ENCODE data around the gene MYL4.
"Not testable (repeated sequence)": the region's sequence is repeated elsewhere in the genome, so short reads cannot be mapped to it uniquely, and the experiment has no call there.

The MYL4 gene

DNA sequence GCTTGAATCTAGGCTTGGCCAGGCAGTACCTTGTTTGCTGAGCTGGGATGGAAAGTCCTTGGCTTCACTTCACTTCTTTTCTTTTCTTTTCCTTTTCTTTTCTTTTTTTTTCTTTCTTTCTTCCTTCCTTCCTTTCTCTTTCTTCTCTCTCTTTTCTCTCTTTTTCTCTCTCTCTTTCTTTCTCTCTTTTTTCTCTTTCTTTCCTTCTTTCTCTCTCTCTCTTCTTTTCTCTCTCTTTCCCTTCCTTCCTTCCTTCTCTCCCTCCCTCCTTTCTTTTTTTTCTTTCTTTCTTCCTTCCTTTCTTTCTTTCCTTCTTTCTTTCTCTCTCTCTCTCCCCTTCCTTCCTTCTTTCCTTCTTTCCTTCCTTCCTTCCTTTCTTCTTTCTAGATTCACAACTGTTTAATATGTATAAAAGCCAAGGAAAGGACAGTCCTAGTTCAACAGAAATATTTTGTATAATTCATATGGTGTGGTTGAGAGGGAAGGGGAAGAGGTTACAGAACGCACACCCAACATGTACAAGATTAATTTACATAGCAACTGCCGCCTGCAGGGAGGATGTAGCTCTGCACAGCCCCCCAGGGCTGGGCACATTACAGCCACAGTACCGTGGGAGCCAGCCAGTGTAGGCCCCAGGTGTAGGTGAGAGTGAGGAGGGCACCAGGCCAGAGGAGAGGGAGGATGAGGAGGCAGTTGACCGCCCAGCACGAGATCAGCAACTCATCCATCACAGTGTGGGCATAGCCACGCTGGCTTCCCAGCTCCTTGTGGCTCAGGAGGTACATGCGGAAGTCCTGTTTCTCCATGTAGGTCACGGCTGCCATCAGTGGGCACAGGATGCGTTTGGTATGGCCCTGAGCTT, 34.8 kb downstream of the MYL4 start:
- DNase-seq (ENCODE audit: low spot score) = no peak

DNA sequence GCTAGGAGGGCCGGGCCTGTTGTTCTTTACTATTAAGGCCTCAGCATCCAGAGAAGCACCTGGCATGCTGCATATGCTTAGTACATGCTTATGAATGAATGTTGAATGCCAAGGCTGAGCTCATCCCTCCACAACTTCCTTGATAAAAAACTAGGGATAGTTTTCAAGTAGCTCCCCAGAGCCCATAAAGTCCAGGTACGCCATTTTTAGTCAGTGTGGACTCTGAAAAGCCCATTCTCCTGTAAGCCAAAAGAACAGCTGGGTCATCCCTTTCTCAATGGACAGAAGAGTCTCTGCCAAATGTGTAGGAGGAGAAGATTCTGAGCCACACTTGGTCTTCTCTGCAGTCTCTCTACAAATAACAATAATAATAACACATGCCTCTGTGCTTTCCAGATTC, 35.5 kb downstream of the MYL4 start:
- DNase-seq (ENCODE audit: low spot score) = no peak

DNA sequence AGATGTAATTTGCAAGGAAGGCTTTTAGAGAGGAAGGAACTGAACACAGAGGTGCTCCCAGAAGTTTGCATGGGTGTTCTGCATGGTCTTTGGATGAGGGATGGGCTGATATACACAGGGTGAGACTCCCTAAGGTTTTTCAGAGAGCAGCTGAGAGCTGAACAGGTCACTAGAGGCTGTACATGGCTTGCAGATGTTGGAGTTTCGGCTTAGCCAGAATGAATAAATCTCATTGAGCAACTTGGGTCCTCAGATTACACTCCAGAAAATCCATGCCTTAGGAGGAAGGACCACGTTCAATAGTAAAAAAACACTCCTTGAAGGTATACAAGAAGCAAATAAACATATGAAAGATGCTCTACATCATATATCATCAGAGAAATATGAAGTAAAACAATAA, 37.0 kb downstream of the MYL4 start:
- no peak for DNase-seq (ENCODE audit: low spot score)

DNA sequence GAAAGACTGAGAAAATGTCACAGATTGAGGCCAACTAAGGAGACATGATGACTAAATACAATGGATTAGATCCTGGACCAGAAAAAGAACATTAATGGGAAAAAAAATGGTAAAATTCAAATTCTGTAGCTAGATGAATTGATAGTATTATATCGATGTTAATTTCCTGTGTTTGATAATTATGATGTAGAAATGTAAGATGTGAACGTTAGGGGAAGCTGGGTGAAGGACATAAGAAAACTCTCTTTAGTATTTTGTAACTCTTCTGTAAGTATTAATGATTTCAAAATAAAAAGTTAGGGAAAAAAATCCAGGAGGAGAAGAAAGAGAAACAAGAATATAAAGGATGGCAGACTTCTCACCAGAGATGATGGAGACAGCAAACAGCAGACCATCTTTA, 41.7 kb downstream of the MYL4 start:
- no peak for DNase-seq (ENCODE audit: low spot score)

DNA sequence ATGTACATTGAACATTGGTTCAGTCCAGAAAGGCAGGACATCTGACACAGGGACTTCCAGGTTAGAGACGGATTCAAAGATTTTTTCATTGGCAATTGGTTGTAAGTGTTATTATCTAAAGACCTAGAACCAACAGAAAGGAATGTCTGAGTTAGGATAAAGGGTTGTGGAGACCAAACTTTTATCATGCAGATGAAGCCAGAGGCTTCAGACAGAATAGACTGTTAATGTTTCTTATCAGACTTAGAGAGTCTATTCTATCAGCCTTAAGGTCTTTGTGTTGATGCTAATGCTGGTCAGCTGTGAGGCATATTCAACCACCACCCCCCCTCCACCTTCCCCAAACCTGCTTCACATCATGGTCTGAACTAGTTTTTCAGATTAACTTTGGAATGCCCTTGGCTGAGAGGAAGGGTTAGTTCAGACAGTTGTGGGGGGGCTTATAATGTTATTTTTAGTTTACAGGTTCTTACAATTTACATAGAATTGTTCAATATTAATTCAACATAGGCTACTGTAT, 42.3 kb downstream of the MYL4 start:
- DNase-seq (ENCODE audit: low spot score) = no peak

DNA sequence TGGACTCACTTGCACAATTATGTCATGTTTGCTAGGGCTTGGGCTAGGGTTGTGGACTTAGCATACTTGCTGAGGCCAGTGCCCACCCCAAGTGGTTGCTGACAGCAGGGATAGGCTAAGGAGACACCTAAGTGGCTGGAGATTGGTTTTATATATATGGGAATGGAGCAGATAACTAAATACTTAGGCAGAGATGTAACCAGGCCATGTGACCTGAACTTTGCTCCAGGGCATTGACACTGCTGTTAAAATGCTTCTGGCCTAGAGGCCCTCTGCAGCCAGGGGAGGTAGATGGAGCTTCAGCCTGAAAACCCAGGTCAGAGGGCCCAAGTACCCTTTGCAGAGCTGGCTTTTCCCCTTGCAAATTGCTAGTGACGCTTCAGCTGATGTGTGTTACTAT, 43.1 kb downstream of the MYL4 start:
- no peak for DNase-seq (ENCODE audit: low spot score)

- DNase-seq (ENCODE audit: low spot score) = no peak
Measured at GRCh38 chr17:47252766-47253512, 43.8 kb downstream of the MYL4 start.

DNA sequence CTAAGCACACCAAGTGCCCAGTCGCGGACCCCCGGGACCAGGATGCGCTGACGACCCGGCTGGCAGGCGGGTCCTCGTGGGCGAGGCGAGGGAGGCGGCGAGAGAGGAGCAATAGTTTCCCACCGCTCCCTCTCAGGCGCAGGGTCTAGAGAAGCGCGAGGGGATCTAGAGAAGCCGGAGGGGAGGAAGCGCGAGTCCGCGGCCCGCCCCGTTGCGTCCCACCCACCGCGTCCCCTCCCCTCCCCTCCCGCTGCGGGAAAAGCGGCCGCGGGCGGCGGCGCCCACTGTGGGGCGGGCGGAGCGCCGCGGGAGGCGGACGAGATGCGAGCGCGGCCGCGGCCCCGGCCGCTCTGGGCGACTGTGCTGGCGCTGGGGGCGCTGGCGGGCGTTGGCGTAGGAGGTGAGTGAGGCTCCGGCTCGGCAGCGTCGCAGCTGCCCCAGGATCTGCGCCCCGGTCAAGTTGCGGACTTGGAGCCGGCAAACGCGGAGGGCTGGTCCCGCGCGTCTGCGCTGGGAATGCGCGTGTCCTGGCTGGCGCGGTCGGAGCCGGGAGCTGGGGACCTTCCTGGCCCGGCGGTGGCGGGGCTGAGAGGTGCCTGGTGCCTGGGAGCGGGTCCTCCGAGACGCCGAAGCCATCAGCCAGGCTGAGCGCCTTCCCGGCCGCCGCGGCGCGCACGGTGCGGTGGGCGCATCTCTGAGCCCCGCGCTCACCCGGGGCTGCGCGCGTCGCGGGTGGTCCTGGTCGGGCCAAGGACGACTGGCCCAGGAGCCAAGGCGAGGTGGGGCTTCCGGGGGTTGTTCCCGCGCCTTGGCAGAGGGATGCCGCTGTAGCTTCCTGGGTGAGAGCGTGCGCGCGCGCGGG, 44.6 kb downstream of the MYL4 start, which contains the start of gene ITGB3:
ITGB3 (plus strand) TSS at position 287 of the 862 bp plus-strand sequence; CDS start at position 322, 35 bp downstream.
- peak; percentile 82 for DNase-seq (ENCODE audit: low spot score)

- DNase-seq (ENCODE audit: low spot score) = no peak
Measured at GRCh38 chr17:47254403-47254943, 45.3 kb downstream of the MYL4 start.

- DNase-seq (ENCODE audit: low spot score) = no peak
Measured at GRCh38 chr17:47257651-47258339, 48.6 kb downstream of the MYL4 start.

DNA sequence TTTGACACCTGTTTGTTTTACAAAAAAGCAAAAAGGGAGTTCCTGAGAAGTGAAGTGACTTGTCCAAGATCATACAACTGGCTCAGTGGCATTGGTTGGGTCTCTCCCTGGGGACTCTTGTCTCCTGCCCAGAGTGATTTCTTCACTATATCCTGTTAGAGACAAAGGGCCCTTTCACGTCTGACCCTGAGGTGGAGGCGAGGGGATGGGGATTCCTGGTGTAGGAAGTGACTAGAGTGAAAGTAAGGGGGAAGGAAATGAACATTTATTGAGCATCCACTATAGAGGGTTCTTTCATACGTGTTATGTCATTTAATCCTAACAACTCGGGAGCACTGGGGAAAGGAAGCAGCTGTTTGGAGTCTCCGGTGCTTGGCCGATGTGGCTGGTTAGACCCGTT, 53.4 kb downstream of the MYL4 start:
- DNase-seq (ENCODE audit: low spot score) = no peak

GRCh38 chr17:47264166-47264565, 55.0 kb downstream of the MYL4 start:
- no peak for DNase-seq (ENCODE audit: low spot score)

DNA sequence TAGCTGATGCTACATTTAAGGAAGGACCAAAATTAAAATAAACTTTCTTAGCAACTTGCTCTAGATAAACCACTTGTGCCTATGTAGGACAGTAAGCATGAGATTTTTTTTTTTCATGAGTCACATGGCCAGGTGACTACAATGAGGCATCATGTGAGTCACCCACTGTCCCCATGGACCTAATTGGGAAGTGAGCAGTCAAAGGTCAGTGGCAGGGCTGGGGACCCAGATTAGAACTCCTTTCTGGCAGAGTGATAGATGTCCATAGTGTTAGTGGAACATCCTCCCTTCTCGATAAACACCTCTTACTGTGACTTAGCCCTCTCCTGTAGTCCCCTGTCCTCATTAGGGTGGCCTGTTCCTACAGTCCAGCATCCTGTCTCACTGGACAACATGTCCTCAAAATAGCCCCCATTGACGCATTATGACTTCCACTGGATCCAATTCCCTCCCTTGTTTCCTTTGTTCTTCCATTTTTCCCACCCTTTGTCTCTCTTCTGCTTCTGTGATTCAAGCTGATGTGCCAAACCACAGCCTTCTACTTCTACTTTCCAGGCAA, 56.9 kb downstream of the MYL4 start:
- peak; percentile 50 for DNase-seq (ENCODE audit: low spot score)

- no peak for DNase-seq (ENCODE audit: low spot score)
Measured at GRCh38 chr17:47266782-47267181, 57.6 kb downstream of the MYL4 start.

GRCh38 chr17:47267354-47267828, 58.2 kb downstream of the MYL4 start:
- peak; percentile 22 for DNase-seq (ENCODE audit: low spot score)

- DNase-seq (ENCODE audit: low spot score) = not testable (repeated sequence)
Measured at GRCh38 chr17:47268964-47269363, 59.8 kb downstream of the MYL4 start.

DNA sequence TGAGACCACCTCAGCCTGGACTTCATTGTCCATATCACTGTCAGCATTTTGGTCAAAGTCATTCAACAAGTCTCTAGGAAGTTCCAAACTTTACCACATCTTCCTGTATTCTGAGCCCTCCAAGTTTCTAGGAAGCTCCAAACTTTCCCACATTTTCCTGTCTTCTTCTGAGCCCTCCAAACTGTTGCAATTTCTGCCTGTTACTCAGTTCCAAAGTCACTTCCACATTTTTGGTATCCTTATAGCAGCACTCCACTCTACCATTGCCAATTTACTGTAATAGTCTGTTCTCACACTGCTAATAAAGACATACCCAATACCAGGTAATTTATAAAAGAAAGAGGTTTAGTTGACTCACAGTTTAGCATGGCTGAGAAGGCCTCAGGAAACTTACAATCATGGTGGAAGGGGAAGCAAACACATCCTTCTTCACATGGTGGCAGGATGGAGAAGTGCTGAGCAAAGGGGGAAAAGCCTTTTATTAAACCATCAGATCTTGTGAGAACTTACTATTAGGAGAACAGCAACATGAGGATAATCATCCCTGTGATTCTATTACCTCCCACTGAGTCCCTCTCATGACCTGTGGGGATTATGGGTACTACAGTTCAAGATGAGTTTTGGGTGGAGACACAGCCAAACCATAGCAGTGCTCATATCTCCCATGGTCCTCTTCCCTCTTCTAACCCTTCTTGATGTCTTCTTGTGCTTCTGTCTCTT, 60.6 kb downstream of the MYL4 start:
- DNase-seq (ENCODE audit: low spot score) = not testable (repeated sequence)

GRCh38 chr17:47270946-47271705, 62.0 kb downstream of the MYL4 start:
- DNase-seq (ENCODE audit: low spot score) = no peak

DNA sequence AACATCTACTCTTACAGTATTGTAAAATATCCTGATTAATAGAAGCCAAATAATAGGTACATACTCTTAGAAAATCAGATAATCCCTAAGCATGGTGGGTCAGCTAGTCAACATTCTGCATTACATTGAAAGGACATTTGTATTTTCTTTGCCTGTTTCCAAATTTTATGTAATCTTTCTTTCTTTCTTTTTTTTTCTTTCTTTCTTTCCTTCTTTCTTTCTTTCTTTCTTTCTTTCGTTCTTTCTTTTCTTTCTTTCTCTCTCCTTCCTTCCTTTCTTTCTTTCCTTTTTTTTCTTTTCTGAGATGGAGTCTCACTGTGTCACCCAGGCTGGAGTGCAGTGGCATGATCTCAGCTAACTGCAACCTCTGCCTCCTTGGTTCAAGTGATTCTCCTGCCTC, 63.3 kb downstream of the MYL4 start:
- DNase-seq (ENCODE audit: low spot score) = no peak

Measured in LoVo (cell line).